ENCODE data around the gene TPK1. TPM values are rescaled to one million over a fixed set of nuclear protein-coding genes. Genes with fewer than 3 reads are reported as not detected.

The TPK1 gene
- total and polyA plus RNA-seq, 2 of the 4 experiments (the other 2 are of a cell fraction) = 0.38 to 1.8 TPM

DNA sequence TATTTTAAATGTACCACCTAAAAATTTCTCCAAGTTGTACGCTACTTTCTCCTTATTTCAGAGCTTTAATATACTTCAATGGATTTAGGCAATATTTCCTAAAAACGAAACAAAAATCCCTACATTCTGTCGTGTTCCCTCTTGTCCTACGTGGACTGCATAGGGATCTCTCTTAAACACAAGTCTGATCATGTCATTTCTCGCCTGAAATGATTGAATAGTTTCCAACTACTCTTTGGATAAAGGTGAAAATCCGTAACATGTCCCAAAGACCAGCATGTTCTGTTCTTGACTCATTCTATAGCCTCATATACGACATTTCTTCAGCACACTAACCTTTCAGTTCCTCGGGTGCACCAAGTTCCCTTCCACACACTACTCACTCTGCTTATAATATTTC lies 17.7 kb upstream of the TPK1 start:
- Histone ChIP-seq H2AK5ac (ENCODE audit: low read depth, low read length) (no peak overlapping the region), H2BK5ac (ENCODE audit: low read depth, low read length, poor library complexity, severe bottlenecking) (no peak overlapping the region), H4K20me1 (ENCODE audit: insufficient read depth, low read length) (no peaks in the 10 kb centered on the region), H3K9me3 (ENCODE audit: control insufficient read depth, insufficient read depth, low read length) (0 out of 2 replicates have a peak, but pooled peaks cover 2% of the 10 kb centered on the region), H2BK15ac (ENCODE audit: low read depth, low read length) (no peak overlapping the region), H3K18ac (ENCODE audit: low read depth, low read length) (no peak overlapping the region), H3K23ac (ENCODE audit: low read depth, low read length) (no peak overlapping the region), H3K4ac (ENCODE audit: low read depth, low read length) (no peak overlapping the region), H2AK9ac (replicated peaks; ENCODE audit: low read depth, low read length, poor library complexity) (no peak overlapping the region), H3K14ac (replicated peaks; ENCODE audit: low read depth, low read length) (no peak overlapping the region), H2BK120ac (ENCODE audit: low read depth, low read length) (no peak overlapping the region), H3K4me3 (ENCODE audit: insufficient read depth, low read depth, low read length) (no peak overlapping the region), H4K5ac (ENCODE audit: low read depth, low read length) (no peak overlapping the region), H3K9me1 (ENCODE audit: insufficient read depth, low read length) (no peaks in the 10 kb centered on the region), H4K91ac (ENCODE audit: insufficient read depth, low read depth, low read length) (no peak overlapping the region), H3K56ac (ENCODE audit: extremely low read depth, insufficient read depth, low read length) (no peak overlapping the region), H2AFZ (replicated peaks; ENCODE audit: low read length, poor library complexity) (no peak overlapping the region), H4K8ac (ENCODE audit: low read depth in 2 of 2, low read length in 2 of 2) (no peak overlapping the region), H3K9ac (ENCODE audit: low read depth, low read length) (no peak overlapping the region), H2BK20ac (ENCODE audit: low read depth, low read length) (no peak overlapping the region), H3K4me1 (ENCODE audit: control insufficient read depth, insufficient read depth, low read length) (no peaks in the 10 kb centered on the region), H3K36me3 (ENCODE audit: control insufficient read depth, insufficient read depth, low read length) (no peaks in the 10 kb centered on the region), H3K27me3 (ENCODE audit: control insufficient read depth, insufficient read depth, low read length) (no peaks in the 10 kb centered on the region), H3K4me2 (ENCODE audit: low read depth, low read length) (no peak overlapping the region), H3K79me1 (ENCODE audit: low read depth in 1 of 2, low read length in 2 of 2) (no peaks in the 10 kb centered on the region), H3K27ac (ENCODE audit: insufficient read depth, low read length) (no peak overlapping the region)
- POLR2A ChIA-PET (ENCODE audit: unreplicated experiment) = no interaction called here
- CTCF ChIA-PET = no interaction called here
- dilution Hi-C loops (cut with HindIII; ENCODE audit: low sequenced_read_pairs, unreplicated experiment) (no loop called here), in situ Hi-C loops (cut with MboI; ENCODE audit: low sequenced_read_pairs) (no loop called here), intact Hi-C loops (cut with micrococcal nuclease) (no loop called here)
- no TSS peak for BruUV-seq (replicated peaks)
- no peak for ATAC-seq (ENCODE audit: low read depth)
- no peak for DNase-seq
- no peak for TF ChIP-seq SMC3 (IDR thresholded peaks at IDR 0.05; ENCODE audit: low read depth, low read length)
- 60% methylated on average over 1 of the region's 8 CpGs; no CpG with 5 or more reads in 1 of the 2 experiments for WGBS, 2 experiments (ENCODE audit: extremely low coverage in 2 of 2, insufficient read length in 1 of 2)
